Measurements from ENCODE around the gene BSN.

BSN gene

GRCh38 chr3:49556500-49557275 is 2.4 kb downstream of the BSN start:
- TF ChIP-seq CTCF (IDR thresholded peaks at IDR 0.05): no peak
- Histone ChIP-seq H3K27ac (no peak overlapping the region), H3K36me3 (no peaks in the 10 kb centered on the region), H3K4me1 (ENCODE audit: control insufficient read depth in 1 of 2, insufficient read depth in 1 of 2, low read depth in 1 of 2, low read length in 1 of 2) (peaks cover 4 to 6% of the 10 kb centered on the region in 2 experiments), H3K4me3 (ENCODE audit: low read depth in 1 of 2, low read length in 1 of 2) (no peak overlapping the region), H3K9me3 (no peaks in the 10 kb centered on the region), H3K27me3 (peaks cover 95% of the 10 kb centered on the region)

- H3K36me3 ChIP-seq: no peaks in the 10 kb centered on the region
- H3K27me3 ChIP-seq: peaks cover 47% of the 10 kb centered on the region
- no peak for TF ChIP-seq CTCF (IDR thresholded peaks at IDR 0.05)
- H3K27ac ChIP-seq: no peak overlapping the region
- no peaks in the 10 kb centered on the region for H3K9me3 ChIP-seq
- no peak overlapping the region for H3K4me3 ChIP-seq (ENCODE audit: low read depth in 1 of 2, low read length in 1 of 2)
- H3K4me1 ChIP-seq (ENCODE audit: control insufficient read depth in 1 of 2, insufficient read depth in 1 of 2, low read depth in 1 of 2, low read length in 1 of 2): no peaks in the 10 kb centered on the region
Observed at GRCh38 chr3:49563040-49563578, 8.8 kb downstream of the BSN start.

- TF ChIP-seq CTCF (IDR thresholded peaks at IDR 0.05): no peak
- no peak overlapping the region for H3K27ac ChIP-seq
- H3K27me3 ChIP-seq: peaks cover 41% of the 10 kb centered on the region
- H3K36me3 ChIP-seq: no peaks in the 10 kb centered on the region
- no peak overlapping the region for H3K4me3 ChIP-seq (ENCODE audit: low read depth in 1 of 2, low read length in 1 of 2)
- H3K9me3 ChIP-seq: no peaks in the 10 kb centered on the region
- no peaks in the 10 kb centered on the region for H3K4me1 ChIP-seq (ENCODE audit: control insufficient read depth in 1 of 2, insufficient read depth in 1 of 2, low read depth in 1 of 2, low read length in 1 of 2)
Observed at GRCh38 chr3:49563766-49564165, 9.5 kb downstream of the BSN start.

- H3K27ac ChIP-seq: no peak overlapping the region
- TF ChIP-seq CTCF (IDR thresholded peaks at IDR 0.05): no peak
- no peaks in the 10 kb centered on the region for H3K36me3 ChIP-seq
- H3K4me1 ChIP-seq (ENCODE audit: control insufficient read depth in 1 of 2, insufficient read depth in 1 of 2, low read depth in 1 of 2, low read length in 1 of 2): no peaks in the 10 kb centered on the region
- H3K4me3 ChIP-seq (ENCODE audit: low read depth in 1 of 2, low read length in 1 of 2): no peak overlapping the region
- peaks cover 15% of the 10 kb centered on the region for H3K27me3 ChIP-seq
- H3K9me3 ChIP-seq: no peaks in the 10 kb centered on the region
Observed at GRCh38 chr3:49566312-49566711, 12.0 kb downstream of the BSN start.

- Histone ChIP-seq H3K36me3 (no peaks in the 10 kb centered on the region), H3K27me3 (peaks cover 12% of the 10 kb centered on the region), H3K4me3 (ENCODE audit: low read depth in 1 of 2, low read length in 1 of 2) (no peak overlapping the region), H3K4me1 (ENCODE audit: control insufficient read depth in 1 of 2, insufficient read depth in 1 of 2, low read depth in 1 of 2, low read length in 1 of 2) (no peaks in the 10 kb centered on the region), H3K27ac (no peak overlapping the region), H3K9me3 (no peaks in the 10 kb centered on the region)
- no peak for TF ChIP-seq CTCF (IDR thresholded peaks at IDR 0.05)
Observed at GRCh38 chr3:49567406-49567805, 13.1 kb downstream of the BSN start.
